Endothelial cell of hepatic sinusoid (primary cell): Measurements from ENCODE around the gene PTPRO.

Source experiments
- in situ Hi-C: cut with HindIII; loops from 2 replicates; pipeline ENCODE4 v1.10.0; 2017; ENCODE audit warnings: low sequenced_read_pairs

PTPRO gene

DNA sequence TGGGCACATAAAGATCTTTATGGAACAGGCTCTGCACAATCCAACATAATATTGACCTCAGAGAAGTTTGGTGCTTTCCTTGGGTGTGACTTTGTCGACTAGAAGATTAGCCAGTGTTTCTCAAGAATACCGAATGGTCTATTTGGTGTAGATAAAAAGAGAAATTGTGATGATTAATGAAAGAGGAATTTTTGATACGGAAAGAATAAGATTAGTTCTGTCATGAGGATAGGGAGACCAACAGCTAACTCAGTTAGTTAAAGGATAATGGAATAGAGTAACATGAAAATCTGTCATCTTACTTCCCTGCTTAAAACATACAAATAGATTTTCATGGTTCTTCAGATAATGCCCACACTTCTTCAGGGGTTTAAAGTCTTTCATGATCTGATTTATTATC is 24.2 kb downstream of the PTPRO start:
- in situ Hi-C loops: no loop called here

DNA sequence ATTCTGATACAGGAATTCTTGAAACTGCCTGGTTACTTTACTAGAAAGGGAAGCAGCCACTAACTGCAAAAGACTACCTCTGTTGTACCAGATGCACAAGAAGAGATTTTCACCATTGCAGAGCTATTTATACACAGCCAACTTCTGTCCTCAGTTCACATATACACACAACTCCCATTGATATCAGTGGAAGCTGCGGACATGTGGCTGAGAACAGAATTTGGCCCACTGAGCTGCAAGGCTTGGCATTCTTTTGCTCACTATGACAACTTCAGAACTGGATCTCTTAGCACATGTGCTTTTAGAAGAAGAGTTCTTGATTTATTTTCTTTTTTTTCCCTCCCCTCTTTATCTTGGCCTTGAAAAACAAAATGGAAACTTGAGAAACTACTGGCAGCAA is 28.3 kb downstream of the PTPRO start:
- in situ Hi-C loops: no loop called here

DNA sequence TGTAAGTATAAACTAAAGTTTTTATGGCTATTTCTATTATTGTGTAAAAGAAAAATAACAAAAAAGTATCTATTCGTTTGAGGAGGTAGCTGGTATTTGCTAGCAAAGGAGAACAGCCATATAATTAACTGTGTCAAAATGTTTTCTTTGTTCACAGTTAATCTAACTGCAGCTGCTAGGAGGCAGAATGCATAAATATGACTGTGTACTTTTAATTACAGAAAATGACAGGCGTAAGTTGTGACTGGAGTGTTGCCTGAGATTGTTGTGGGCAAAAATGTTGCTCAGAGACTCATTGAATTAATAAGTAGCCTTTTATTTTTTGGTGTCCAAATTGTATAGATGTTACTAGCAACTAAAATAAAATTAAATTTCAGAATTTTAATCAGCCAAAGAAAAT is 33.5 kb downstream of the PTPRO start:
- in situ Hi-C loops: no loop called here

DNA sequence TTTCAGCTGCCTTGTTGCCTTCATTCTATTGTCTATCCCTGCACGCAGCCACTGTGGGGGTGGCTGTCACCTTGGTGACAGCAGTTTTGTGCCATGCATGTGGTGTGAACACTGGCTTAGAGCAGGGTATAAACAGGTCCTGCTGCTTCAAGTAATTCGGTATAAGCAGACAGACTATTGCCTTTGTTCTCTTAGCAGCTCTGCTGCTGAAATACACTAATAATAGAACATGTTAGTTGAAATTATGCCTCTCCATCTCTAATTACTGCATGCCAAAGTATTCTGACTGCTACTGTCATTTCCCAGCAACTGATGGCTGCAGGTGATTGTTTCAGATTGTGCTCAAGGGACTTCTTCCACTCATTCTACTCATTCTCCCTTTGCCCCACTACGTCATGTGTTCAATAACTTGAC is 34.6 kb downstream of the PTPRO start:
- in situ Hi-C loops: no loop called here

DNA sequence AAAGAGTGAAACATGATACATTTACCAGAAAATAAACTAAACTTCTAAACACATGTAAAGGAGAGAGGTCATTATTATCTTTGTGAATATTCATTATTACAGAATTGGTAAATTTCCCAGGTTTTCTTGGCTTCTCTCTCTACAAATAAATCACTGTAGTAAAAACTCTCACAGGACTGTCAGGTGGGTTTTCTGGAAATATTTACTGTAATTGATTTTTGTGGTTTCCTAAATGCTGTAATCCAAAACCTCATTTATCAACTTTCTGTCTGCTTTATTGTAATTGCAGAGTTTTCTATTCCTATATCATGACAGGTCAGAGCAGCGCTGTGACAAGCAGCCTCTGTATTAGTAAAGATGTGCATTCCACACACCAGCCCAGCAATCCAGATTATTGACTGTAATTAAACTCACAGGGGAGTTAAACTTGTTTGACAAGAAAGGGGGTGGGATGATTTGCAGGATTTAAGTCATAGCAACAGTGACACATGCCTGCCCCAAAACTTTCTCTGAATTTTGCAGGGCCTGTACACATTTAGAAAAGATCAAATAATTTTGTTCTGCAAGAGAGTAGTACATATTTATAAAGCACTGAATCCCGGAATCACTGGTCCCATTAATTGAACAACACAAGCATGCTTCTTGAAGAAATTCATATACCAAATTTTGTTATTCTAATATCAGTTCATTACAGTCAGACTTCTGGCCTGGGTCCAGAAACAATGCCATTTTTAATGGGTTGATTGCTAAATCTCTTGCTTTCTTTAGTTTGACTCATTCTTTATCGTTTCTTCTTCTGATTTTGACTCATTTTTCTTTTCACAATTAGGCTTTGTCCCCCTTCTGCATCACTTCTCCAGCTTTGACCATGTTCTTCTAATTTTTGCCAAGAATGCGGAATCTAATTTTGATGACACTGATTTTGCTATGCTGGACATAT is 42.2 kb downstream of the PTPRO start:
- in situ Hi-C loops: no loop called here

DNA sequence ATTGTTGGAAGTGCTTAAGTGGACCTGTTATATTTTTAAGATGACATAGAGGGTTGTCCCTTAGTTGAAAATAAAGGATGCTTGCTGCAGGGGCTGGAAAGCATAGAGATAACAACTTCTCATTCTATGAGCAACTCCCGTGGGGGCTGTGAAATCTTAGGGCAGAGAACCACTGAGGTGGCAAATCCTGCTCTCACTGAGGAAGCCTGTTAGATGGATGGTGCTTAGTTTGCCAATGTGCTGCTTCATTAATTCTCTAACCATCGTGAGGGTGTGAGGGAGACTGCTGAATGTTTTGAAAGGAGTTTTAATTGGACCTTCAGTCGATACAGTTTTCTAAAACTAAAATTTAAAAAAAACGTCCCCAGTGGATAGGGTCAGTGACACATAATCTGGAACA is 46.5 kb downstream of the PTPRO start:
- in situ Hi-C loops: no loop called here

DNA sequence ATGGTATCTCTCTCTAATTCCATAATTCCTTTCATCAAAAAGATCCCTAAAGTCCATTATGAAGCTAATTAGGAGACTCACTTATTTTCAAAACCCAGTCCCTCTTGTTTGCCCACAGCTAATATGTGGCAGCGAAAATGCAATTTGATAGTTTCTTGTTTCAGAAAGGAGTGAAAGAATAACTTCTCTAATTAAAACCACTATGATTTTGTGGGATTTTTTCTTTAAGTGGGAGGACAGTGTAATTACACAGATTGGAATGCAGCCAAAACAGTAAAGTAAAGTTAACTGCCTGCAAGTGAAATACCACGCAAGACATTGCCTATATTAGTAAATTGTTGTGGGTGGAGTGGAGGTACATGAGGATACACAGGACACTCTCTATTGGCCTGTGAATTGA is 50.0 kb downstream of the PTPRO start:
- in situ Hi-C loops: no loop called here

DNA sequence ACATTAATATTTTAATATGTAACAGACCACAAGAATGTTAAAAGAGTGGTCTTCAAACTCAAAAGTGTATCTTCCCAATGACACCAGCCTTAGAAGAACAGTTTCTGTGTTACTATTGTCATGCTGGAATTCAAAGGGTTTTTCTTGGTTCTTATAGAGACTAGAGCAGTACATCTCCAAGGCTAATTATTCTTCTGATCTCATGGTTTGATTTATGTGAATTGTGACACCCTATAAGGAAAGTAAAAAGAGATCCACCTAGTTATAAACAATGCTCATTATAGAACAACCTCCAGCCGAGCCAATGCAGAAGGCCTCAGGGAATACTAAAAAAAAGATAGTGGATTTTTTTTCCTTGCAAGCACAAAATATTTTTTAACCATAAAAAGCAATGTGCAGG is 65.5 kb downstream of the PTPRO start:
- in situ Hi-C loops: no loop called here

DNA sequence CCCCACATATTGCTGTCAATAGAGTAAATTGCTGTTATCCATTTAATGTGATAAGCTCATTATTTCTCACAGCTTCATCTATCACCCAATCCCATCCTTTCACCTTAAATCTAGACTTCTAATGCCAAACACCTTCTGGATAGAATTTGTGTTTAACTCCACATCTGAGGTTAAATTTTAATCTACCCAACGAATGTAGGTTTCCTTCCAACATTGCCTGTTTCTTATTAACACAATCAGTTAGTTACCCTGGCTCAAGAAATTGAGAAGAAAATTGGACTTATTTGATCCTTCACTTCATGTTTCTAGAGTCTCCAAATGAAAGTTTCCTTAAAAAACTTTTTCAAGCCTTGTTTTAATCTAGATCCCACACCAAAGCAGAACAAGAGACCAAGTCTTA is 67.3 kb downstream of the PTPRO start:
- in situ Hi-C loops: no loop called here

DNA sequence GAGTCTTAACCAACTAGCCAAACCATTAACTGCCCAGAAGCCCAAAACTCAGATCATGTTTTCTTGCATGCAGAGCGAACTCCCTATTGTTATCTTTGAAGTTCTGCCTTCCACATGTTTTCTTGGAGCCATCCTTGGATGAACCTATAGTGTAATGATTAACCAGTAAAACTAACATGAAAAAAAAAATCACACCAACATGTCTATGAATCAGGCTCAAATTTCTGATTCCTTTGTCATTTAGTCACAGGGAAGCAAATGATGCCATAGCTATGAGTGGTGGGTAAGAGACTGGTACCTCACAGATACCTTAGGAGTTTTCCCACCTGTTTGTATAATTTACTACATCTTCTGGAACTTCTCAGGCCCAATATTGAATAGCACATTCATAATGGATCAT is 70.7 kb downstream of the PTPRO start:
- in situ Hi-C loops: no loop called here

DNA sequence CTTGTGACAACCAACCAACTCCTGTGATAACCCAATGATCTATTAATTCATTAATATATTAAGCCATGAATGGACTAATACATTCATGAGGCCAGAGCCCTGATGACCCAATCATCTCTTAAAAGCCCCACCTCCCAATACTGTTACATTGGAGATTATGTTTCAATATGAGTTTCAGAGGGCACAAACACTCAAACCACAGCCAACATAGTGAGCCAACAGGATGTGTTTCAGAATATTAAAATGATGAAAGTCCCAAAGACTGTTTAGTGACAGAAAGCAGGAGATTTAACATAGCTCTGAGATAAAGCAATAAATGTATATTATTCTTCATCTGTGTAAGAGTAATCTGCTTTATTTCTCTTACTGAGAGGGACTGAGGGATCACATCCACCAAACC is 71.7 kb downstream of the PTPRO start:
- in situ Hi-C loops: no loop called here

DNA sequence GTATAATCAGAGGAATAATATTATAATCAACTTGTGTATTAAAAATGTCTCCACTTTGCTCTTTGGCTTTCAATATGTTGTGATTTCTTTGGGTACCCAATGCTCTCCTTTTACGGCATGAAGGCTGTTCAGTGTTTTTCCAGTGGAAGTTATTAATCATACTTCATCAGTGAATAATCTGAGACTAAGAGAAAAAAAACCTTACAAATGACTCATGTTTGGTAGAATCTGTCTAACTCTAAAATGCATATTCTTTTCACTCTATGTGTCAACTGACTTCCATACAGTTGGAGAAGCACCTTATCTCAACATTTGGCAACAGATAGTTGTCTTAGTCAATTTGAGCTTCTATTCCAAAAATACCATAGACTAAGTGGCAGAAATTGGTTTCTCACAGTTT is 82.2 kb downstream of the PTPRO start:
- in situ Hi-C loops: loop anchor here (10.0 kb wide), 1 partner anchor 60 kb away; no protein-coding TSS in a partner anchor

DNA sequence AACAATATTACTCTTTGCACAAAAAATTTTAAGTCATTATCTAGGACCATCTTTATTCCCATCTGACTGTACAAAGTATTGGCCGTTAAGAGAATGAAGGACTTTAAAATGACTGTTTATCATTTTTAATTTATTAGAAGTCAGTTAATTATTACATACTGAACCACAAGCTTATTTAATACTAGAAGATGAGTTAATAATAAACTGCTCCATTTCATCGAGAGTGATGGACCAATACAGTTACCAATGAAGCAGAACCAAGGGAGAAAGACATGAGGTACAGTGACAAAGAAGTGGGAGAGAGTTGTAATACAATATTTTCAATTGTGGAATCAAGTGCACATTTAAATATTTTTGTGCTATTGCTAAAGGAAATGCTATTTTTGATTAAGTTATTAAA is 83.3 kb downstream of the PTPRO start:
- in situ Hi-C loops: loop anchor here (10.0 kb wide), 1 partner anchor 59 kb away; no protein-coding TSS in a partner anchor

DNA sequence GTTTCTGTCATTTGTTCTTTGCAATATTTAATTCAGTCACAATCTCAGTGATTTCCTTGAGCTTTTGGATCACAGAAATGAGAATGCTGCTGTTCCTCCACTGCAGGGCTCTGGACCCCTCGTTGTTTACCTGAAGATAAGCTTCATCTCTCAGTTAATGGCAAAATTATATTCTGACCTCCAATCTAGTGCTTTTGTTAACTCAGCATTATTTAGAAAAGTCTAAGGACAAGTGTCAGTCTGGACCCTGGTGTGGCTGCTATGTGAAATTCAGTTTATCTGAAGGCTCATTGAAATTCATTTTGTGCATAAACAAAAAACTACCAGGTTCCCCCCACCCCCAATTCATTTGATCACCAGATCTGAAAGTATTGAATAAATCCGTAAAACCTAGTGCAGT is 84.7 kb downstream of the PTPRO start:
- in situ Hi-C loops: loop anchor here (10.0 kb wide), 1 partner anchor 58 kb away; no protein-coding TSS in a partner anchor

DNA sequence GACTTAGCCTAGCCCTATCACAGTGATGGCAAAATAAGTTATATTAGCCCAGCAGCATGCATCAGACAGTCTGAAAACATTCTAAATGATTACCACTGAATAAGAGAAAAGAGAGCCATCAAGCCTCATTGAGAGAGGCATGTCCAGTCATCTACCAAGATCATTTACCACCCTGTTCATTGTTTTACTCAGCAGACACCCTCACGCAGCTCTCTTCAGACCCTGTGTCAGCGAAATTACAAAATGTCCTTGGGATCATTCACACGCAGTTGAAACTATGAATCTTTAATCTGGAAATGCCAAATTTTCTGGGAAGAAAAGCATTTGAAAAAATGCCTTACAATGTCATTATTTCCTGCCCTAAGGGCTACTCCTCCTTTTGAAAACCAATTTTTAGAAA is 89.5 kb downstream of the PTPRO start:
- in situ Hi-C loops: no loop called here

DNA sequence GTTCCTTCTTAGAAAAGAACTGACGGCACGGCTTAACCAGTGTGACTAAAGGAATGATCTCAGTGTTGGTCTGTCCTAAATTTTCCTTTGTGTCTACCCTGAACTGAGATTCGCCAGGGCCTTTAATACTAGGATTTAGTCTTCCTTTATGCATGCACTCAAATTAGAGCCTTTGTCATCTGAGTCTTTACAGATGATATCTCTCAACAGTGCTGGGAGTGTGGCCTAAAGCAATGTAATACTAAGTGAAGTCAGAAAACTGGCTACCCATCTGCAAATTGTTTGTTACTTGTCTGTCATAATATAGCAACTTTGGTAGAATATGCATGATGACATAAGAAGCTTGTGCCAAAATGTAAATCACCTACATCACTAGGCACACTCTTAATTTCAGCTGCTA is 95.4 kb downstream of the PTPRO start:
- in situ Hi-C loops: no loop called here

DNA sequence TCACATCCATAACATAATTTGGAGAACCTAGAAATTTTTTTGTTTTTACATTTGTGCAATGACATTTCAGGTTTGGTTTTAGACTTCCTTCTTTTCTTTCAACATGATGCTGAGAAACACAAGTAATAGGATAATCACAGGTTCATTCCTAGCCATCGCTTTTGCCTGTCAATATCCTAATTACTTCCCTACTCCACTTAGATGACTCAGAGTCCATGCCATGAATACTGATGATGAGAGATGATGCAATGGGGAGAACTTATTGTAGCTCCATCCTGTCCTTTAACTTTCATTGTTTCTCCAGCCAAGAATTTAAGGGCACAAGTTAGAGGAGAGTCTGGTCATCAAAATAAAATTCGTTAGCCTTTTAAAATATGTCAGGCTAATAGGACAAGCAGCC is 101.3 kb downstream of the PTPRO start:
- in situ Hi-C loops: no loop called here

DNA sequence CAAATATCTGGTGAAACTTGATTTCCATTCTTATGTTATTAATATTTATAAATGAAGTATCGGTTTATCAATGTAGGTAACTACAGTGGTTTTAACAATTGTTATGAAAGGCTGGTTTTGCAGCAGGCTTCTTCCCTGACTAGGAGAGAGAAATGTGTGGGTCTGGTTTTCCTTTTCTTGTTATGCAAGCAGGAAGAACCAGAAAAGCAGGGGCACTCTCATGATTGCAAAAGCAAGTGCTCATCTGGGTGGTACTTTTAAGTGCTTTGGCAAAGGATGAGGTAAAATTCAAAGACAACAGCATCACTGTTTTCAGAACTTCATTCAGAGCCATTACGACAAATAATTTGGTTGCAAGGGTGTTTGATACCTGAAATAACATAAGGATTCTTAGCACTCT is 105.6 kb downstream of the PTPRO start:
- in situ Hi-C loops: no loop called here

DNA sequence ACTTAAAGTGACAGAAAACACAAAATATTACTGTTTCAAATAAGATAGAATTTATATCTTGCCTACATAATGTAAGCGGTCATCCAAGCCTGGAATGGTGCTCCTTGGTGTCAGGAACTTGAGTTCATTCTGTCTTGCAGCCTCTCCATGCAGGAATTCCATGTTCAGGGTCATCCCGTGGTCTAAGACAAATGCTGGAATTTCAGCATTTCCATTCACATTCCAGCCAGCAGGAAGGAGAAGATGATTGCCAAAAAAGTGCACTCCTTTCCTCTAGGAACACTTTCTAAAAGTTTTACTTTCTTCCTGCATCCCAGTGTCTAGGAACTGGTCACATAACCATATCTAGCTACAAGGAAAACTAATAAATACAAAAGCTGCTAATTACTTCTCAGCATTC is 106.3 kb downstream of the PTPRO start:
- in situ Hi-C loops: no loop called here

DNA sequence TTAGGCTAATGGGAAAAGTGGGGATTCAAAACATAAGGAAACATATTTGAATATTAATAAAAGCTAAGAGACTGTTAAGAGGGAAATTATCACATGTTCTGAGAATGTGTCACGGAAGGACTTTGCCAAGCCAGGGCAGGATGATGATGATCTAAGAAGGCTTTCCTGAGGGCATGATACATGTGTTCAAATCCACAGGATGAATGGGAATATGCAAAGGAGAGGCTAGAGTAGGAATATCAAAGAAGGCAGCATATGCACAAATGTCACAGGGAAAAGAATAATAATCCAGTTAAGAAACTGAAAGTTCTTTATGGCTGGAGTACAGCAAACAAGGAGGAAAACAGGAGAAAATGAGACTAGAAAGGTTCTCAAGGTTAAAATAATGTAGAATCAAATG is 107.0 kb downstream of the PTPRO start:
- in situ Hi-C loops: no loop called here

DNA sequence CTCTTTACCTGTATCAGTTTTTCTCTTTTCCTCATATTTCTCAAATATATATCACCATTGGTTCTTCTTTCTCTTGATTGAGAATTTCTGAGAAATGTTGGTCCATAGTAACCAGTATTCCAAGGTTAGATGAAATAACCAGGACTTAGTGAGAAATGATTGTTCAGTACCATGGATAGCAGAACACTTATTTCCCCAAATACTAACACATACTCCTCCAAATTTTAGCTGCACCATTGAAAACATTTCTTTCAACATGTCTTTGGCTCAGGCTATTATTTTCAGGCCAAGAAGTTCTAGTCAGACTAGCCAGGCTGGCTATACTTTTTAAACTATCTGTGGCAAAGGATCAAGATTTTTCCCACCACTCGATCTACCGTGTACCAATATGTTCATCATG is 113.3 kb downstream of the PTPRO start:
- in situ Hi-C loops: no loop called here

DNA sequence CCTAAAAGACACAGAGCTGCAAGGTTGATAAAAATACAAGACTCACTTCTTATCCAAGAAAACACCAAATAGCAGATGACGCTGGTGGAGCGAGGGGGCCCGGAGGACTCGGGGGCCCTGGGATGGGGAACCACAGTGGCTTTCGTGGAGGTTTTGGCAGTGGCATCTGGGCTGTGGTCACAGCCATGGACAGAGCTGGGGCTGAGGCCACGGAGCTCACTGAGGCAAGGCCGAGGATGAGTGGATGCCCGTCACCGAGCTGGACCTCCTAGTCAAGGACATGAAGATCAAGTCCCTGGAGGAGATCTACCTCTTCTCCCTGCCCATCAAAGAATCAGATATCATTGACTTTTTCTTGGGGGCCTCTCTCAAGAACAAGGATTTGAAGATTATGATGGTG is 117.2 kb downstream of the PTPRO start:
- in situ Hi-C loops: no loop called here

DNA sequence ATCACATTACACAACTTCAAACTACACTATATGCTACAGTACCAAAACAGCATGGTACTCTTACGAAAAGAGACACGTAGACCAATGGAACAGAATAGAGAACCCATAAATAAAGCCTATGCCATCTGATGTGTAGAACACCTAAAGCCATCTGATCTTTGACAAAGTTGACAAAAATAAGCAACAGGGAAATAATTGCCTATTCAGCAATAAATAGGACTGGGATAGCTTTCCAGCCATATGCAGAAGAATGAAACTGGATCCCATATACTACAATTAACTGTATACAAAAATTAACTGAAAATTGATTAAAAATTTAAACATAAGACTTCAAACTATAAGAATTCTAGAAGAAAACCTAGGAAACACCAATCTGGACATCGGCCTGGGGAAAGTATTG is 120.7 kb downstream of the PTPRO start:
- in situ Hi-C loops: no loop called here
